ENCODE results near the gene PHRF1. TPM values are rescaled to one million over a fixed set of nuclear protein-coding genes. Genes with fewer than 3 reads are reported as not detected.

The PHRF1 gene
- total RNA-seq, 1 experiment from 2014 or later = 45.5 TPM

- TF ChIP-seq REST (IDR thresholded peaks at IDR 0.05; ENCODE audit: low read depth) (no peak), CEBPB (IDR thresholded peaks at IDR 0.05; ENCODE audit: low read depth) (no peak), ZBTB33 (IDR thresholded peaks at IDR 0.05; ENCODE audit: extremely low read depth, insufficient replicate concordance, low read length) (no peak)
These were observed 48.0 kb upstream of the PHRF1 start (continued) for GRCh38 chr11:528166-528814.

- POLR2A ChIA-PET = no interaction called here
- CTCF ChIA-PET = no interaction called here
- no peak overlapping the region for H3K9ac ChIP-seq (ENCODE audit: low read length)
- peak; percentile 16 for ATAC-seq
- H3K4me3 ChIP-seq (replicated peaks in 1 of 2; ENCODE audit: low read depth in 1 of 2, low read length in 2 of 2) = no peak overlapping the region
- H3K4me1 ChIP-seq (ENCODE audit: control insufficient read depth in 1 of 2, insufficient read depth in 2 of 2, low read length in 2 of 2) = peaks cover 4% of the 10 kb centered on the region in 2 experiments; a peak in 3 of 4 replicates
- H3K27ac ChIP-seq (ENCODE audit: low read depth, low read length) = no peak overlapping the region
- no peaks in the 10 kb centered on the region for H3K9me2 ChIP-seq (ENCODE audit: insufficient read depth)
- H3K27me3 ChIP-seq (ENCODE audit: insufficient read depth, low read length) = no peaks in the 10 kb centered on the region
- RAD21 ChIA-PET (ENCODE audit: low non-redundant PET in 1 of 2, low total read pairs in 2 of 2, uncharacterized antibody in 2 of 2, unreplicated experiment in 2 of 2) = no interaction called here
- no peak overlapping the region for H2AFZ ChIP-seq (ENCODE audit: low read depth, low read length, poor library complexity, severe bottlenecking)
- no peak for DNase-seq (ENCODE audit: low read depth, low spot score)
- no TSS peak for BruUV-seq (replicated peaks)
- H4K20me1 ChIP-seq (ENCODE audit: insufficient read depth) = no peaks in the 10 kb centered on the region
- H3K36me3 ChIP-seq (ENCODE audit: control insufficient read depth in 1 of 2, insufficient read depth in 2 of 2, low read length in 2 of 2) = peaks cover 0 to 26% of the 10 kb centered on the region in 2 experiments; a peak in 2 of 4 replicates
- intact Hi-C loops (cut with micrococcal nuclease) = no loop called here
- peaks cover 17% of the 10 kb centered on the region; the same call in 1 of the 2 replicates for H3K79me2 ChIP-seq (ENCODE audit: insufficient read depth, low read length)
- no peak overlapping the region for H3K4me2 ChIP-seq (ENCODE audit: low read length)
- no peaks in the 10 kb centered on the region for H3K9me3 ChIP-seq (ENCODE audit: control insufficient read depth in 1 of 2, insufficient read depth in 1 of 2, low read depth in 1 of 2, low read length in 2 of 2)
- TF ChIP-seq SIN3A (IDR thresholded peaks at IDR 0.05; ENCODE audit: low read depth) (no peak), ZBTB33 (IDR thresholded peaks at IDR 0.05; ENCODE audit: extremely low read depth, insufficient replicate concordance, low read length) (no peak), SRF (IDR thresholded peaks at IDR 0.05; ENCODE audit: low read depth) (no peak), ATF3 (IDR thresholded peaks at IDR 0.05) (no peak), POLR2AphosphoS5 (IDR thresholded peaks at IDR 0.05; ENCODE audit: low read depth, low read length) (no peak), CBX3 (IDR thresholded peaks at IDR 0.05; ENCODE audit: low read depth) (no peak), EZH2phosphoT487 (IDR thresholded peaks at IDR 0.05; ENCODE audit: borderline replicate concordance) (no peak), EGR1 (IDR thresholded peaks at IDR 0.05; ENCODE audit: low read depth) (no peak), ZNF274 (IDR thresholded peaks at IDR 0.05; ENCODE audit: low read depth, low read length) (no peak), ELF1 (IDR thresholded peaks at IDR 0.05; ENCODE audit: borderline replicate concordance, low read depth) (no peak), JUND (IDR thresholded peaks at IDR 0.05) (no peak), YY1 (IDR thresholded peaks at IDR 0.05; ENCODE audit: extremely low read depth, insufficient replicate concordance, low read depth, low read length) (no peak)
These were observed 47.2 kb upstream of the PHRF1 start for GRCh38 chr11:528815-529727.

All from HCT116 (cell line).